ENCODE measurements around the gene MYO1G. TPM values are rescaled to one million over a fixed set of nuclear protein-coding genes. Genes with fewer than 3 reads are reported as not detected.

Gene MYO1G
- polyA plus RNA-seq, 10 donors = 0.42 to 6.6 (median 0.81) TPM

DNA sequence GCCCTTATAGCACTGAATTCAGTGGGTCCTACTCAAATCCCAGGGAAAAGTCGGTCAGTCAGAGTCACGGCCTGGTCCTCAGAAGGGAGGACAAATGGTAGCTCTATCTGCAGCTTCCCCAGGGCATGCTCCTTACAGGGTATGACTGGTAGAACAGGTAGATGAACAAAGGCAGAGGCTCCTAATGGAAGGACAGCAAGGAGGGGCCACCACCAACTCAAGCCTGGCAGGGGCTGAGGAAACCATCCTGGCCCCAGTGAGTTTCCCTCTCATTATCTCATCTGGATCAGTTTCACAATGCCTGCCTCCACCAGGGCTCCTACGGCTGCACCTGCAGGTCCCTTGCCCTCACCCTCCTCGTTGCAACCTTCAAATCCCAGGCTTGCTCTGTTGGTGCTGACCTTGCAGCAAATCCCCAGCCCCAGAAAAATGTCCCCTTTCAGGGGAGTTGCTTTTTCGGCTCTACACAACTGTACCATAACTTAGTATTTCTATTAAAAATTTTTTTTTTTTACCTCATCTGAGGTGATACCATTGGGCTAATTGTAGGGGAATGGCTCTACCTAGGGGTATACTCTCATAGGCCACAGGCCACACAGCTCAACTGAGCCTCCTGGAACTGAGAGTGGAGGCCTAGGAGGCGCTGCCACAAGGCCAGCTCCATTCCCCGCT lies 2.4 kb upstream of the MYO1G start:
- no peak for DNase-seq

GRCh38 chr7:44980393-44981034 lies 1.7 kb upstream of the MYO1G start:
- DNase-seq = no peak

GRCh38 chr7:44979481-44980392 lies 922 bp upstream of the MYO1G start:
- DNase-seq = no peak

DNA sequence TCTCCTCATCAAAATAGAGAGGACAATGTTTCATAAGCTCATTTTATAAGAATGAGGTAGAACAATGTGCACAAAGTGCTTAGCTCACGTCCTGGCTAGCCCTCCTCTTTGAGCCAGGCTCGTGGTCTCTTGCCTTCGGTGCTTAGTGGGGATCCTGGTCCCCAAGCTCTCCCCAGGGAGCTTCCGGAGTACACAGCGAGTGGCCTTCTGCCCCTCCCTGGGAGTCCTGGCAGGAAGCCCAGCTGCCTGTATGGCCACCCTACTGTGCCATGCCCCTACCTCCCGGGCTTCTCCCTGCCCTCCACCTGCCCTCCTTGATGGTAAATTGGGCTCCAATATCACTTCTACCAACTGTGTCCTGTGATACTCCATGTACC lies 868 bp downstream of the MYO1G start:
- no peak for DNase-seq

DNA sequence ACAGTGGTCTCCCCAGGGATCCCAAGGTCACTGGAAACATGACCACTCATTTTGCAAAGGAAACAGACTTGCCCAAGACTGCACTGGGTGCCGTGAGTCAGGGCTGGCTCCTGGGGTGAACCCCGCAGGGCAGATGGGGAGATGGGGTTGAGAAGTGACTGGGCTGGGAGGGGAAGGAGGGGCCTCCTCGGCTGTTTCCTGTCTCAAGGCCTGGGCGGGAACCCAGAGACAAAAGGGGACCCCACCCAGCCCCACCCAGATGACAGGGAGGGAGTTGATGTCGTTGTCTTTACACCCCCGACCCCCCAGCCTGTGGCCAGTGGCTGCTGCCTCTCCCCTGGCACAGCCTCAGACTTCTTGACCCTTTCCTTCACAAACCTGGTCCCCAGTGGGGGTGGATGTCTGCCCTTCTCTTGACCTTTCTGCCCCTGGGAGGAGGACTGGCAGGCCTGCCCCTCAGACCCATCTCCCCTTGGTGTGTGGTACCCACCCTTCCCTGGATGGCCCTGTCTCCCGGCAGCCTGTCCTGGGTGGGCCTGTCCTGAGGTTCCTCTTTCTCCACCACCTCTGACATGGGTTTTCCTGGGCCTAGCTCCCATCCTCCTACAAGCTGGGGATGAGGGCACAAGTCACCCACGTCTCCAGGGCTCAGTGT lies 1.4 kb downstream of the MYO1G start:
- no peak for DNase-seq

- DNase-seq = no peak
Measured at GRCh38 chr7:44976746-44977196, 2.0 kb downstream of the MYO1G start.

DNA sequence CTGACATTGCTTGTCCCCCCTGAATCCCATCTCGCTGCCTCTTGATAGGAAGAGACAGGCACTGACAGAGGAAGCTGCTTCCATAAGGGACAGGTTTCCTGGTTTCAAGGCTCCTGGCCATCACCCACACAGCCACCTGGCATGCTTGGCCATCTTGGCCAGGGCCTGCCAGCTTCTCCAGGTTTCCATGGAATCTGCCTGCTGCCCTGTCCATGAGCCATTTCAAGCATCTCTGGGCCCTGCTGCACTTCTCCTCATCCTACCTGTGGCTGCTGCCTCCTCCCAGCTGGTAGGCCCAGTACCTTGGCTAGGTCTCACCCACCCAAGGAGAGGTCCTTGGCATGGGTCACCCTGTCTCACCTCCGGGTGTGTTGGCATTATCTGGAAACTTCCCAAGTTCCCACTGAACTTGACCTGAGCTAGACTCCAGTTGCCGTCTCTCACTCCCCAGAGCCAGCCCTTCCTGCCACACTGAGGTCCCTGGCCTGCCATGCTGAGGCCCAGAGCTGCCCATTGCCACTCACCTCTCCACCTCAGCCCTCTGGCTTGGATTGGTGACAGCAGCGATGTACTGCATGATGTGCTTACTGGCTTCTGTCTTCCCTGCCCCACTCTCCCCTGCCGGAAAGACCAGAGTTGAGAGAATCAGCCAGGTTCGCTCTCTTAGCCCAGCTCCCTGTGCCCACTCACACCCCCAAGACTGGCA lies 2.6 kb downstream of the MYO1G start:
- DNase-seq = no peak

DNA sequence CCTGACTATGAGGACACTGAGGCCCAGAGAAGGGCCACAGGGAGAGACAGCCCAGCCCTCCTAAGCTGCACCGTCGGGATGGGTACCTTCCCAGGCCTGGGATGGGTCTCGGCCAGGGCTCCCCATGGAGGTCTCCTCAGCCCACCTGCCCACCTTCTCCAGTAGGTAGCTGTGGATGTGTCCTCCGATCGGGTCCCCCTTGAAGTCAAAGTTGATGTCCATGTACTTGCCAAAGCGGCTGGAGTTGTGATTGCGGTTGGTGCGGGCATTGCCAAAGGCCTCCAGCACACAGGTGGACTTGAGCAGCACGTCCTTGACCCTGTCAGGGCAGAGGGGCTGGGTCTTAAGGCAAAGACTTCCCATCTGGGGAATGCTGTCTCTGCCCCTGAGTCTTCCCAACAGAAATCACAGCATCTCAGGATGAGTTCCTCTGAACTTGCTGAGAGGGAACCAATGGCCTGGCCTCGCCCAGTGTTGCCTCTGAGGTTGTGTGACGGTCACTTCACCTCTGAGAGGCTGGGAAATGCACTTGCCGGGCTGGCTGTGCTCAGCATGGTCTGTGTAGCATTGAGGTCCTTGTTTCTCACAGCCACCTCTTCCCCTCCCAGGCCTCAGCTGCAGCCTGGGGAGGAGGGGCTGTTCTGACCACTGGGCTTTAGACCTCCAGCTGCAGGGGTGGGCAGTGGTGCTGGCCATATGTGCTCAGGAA lies 3.3 kb downstream of the MYO1G start:
- no peak for DNase-seq

- no peak for DNase-seq
Measured at GRCh38 chr7:44974549-44974948, 4.3 kb downstream of the MYO1G start.

DNA sequence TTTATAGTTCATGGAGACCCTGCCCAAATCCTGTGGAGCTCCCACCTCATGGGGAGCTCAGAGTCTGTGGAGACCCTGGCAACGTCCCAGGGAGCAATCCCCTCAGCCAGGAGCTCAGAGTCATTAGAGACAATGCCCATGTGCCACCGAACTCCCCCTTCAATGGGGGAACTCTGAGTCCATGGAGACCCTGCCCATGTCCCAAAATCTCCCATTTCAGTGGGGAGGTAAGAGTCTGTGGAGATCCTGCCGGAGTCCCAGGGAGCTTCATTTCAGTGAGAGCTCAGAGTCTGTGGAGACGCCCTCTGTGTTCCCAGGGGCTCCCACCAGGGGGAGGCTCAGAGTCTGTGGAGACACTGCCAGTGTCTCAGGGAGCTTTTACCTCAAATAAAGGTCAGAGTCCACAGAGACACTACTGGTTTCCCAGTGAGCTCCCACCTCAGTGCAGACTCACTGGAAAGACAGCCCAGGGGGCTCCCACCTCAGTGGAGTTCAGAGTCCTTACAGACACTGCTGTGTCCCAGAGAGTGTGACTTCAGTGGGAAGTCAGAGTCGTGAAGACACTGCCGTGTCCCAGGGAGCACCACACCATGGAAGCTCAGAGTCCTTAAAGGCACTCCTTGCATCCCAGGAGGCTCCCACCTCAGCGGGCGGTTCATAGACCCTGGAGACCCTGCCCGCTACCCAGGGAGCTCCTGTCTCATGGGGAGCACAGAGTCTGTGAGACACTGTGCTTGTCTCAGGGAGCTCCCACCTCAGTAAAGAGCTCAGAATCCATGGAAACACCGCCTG lies 5.0 kb downstream of the MYO1G start:
- DNase-seq = no peak

- DNase-seq = no peak
Measured at GRCh38 chr7:44972562-44972961, 6.3 kb downstream of the MYO1G start.

DNA sequence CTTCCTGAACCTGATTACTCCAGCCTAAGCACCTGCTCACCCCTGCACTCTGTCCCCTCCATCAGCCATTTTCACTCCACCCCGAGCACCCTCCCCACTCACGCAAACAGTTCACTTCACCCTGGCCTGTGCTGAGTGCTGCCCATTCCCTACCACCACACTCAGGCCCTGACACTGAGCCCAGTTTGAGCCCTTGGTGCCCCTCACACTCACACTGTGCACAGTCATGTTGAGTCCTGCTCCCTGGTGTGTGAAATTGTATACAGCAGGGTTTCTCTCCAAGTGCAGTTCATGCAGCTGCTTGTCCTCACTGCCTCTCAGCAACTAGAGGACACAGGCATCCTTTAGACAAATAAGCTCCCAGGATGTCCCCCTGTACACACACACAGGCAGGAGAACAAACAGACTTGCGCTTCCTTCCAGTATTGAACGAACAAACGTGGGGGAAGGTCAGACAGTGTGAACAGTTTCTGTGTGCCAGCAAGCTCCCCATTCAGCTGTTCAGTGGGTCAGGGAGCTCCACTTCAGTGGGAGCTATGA lies 6.8 kb downstream of the MYO1G start:
- no peak for DNase-seq

GRCh38 chr7:44971188-44971901 lies 7.5 kb downstream of the MYO1G start:
- DNase-seq = no peak

- DNase-seq = no peak
Measured at GRCh38 chr7:44970523-44971051, 8.2 kb downstream of the MYO1G start.

- no peak for DNase-seq
Measured at GRCh38 chr7:44969701-44970522, 8.9 kb downstream of the MYO1G start.

DNA sequence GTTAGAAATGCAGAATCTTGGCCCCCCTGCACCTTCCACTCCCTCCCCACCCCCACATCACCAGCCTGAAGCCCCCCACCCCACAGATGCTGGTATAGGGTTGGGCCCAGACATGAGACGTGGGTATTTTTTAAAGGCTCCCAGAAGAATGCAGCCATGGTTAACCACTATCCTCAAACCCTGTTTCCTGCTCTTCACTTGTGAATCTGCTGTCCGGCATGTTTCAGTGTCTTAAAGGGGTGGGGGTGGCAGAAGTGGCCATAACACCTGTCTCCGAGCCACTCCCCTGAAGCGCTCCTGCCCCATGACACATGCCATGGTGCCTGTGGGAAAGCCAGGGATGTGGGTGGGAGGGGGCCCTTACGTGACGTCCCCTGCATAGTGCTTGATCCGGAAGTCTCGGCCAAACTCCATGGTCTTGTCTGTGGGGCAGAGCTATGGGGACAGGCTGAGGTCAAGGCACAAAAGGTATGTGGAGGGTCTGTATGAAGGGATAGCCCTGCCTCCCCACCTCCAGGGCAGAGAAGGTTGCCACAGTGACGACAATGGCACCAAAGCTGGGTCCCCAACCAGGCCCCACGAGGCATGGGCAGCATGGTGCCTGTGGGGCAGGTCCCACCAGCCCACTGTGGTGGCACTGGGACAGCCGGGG lies 9.6 kb downstream of the MYO1G start:
- DNase-seq = no peak
